K562 (cell line): ENCODE measurements around the gene GATB. TPM values are rescaled to one million over a fixed set of nuclear protein-coding genes. Genes with fewer than 3 reads are reported as not detected.

Source experiments
- ATAC-seq: fragments of 200-7000 bp; cut with Tn5 transposase; 3 replicates; pipeline ENCODE4 v1.9.1; 2020; ENCODE audit warnings: moderate library complexity
- BruUV-seq: library from RNA; stranded (reverse); fragments of 400-500 nt; replicated peaks from 2 replicates; lab custom pipeline; 2021; lab: Mats Ljungman, UMichigan
- CTCF ChIA-PET: fragments of 300-600 bp; formaldehyde crosslinking; extraction: SDS; loops from one replicate; lab custom pipeline; 2021; ENCODE audit warnings: low intra/inter-chr PET ratio; lab: Yijun Ruan, JAX
- POLR2A ChIA-PET: fragments of 300-600, 350-650 bp; sonication (Branson Sonifier 250); formaldehyde crosslinking; extraction: SDS; loops from one replicate; lab custom pipeline; 2021; ENCODE audit warnings: antibody characterized with exemption, inconsistent platforms; lab: Yijun Ruan, JAX
- DNase-seq, 4 experiments: peaks; one replicate each; pipeline versions ENCODE4 v3.0.0 to v3.0.0-alpha.2; 2011 to 2018; ENCODE audit warnings: low spot score in 3 of 4, mixed read lengths in 3 of 4; ENCODE audit errors: extremely low read depth in 1 of 4
- FAIRE-seq: peaks from 2 replicates; lab custom pipeline; 2011; peaks lifted over from hg19 to GRCh38; lab: Jason Lieb, UNC
- H2AFZ ChIP-seq: 2 replicates; pipeline ENCODE4 v1.6.0; 2011; ENCODE audit warnings: low read depth, low read length, control low read depth, inconsistent platforms
- H3K27ac ChIP-seq: fragments of 200-600 bp; 3 replicates; pipeline ENCODE4 v1.8.0; 2011; ENCODE audit warnings: low read depth, mild to moderate bottlenecking, control low read depth, inconsistent platforms, low read length, moderate library complexity, mixed read lengths; ENCODE audit errors: extremely low read depth
- H3K27me3 ChIP-seq, 2 experiments: fragments of 300-600 bp in 1 of 2; 2 replicates in 1 of 2; 3 replicates in 1 of 2; pipeline versions ENCODE4 v1.6.0 to v1.8.0; 2011; ENCODE audit warnings: inconsistent platforms in 2 of 2, low read length in 2 of 2, mild to moderate bottlenecking in 1 of 2, mixed read lengths in 1 of 2, moderate library complexity in 1 of 2; ENCODE audit not compliant: control insufficient read depth in 2 of 2, insufficient read depth in 2 of 2
- H3K36me3 ChIP-seq: fragments of 300-600 bp; 3 replicates; pipeline ENCODE4 v1.8.0; 2011; ENCODE audit warnings: mild to moderate bottlenecking, low read length, inconsistent platforms; ENCODE audit not compliant: control insufficient read depth, insufficient read depth
- H3K4me1 ChIP-seq, 2 experiments: fragments of 200-600 bp in 1 of 2; replicated peaks in 1 of 2; 2 replicates in 1 of 2; 3 replicates in 1 of 2; pipeline versions ENCODE4 v1.5.1 to v1.8.0; 2011; ENCODE audit warnings: inconsistent platforms in 2 of 2, low read length in 2 of 2, mild to moderate bottlenecking in 1 of 2, mixed read lengths in 1 of 2, moderate library complexity in 1 of 2; ENCODE audit not compliant: control insufficient read depth in 2 of 2, insufficient read depth in 2 of 2
- H3K4me2 ChIP-seq: 2 replicates; pipeline ENCODE4 v1.6.1; 2011; ENCODE audit warnings: low read length, control low read depth, inconsistent platforms, mixed read lengths; ENCODE audit not compliant: insufficient read depth
- H3K4me3 ChIP-seq: fragments of 200-600 bp; sonication (generic), shearing (Covaris generic); 2 replicates; pipeline ENCODE4 v1.5.1; 2016; ENCODE audit warnings: control low read depth, inconsistent platforms
- H3K79me2 ChIP-seq: fragments of 200-600 bp; 3 replicates; pipeline ENCODE4 v1.8.0; 2011; ENCODE audit warnings: low read length, inconsistent platforms; ENCODE audit not compliant: control insufficient read depth, insufficient read depth
- H3K9ac ChIP-seq, 2 experiments: 2 replicates each; pipeline versions ENCODE4 v1.6.0 to v1.6.1; 2011; ENCODE audit warnings: low read depth in 2 of 2, low read length in 2 of 2, control low read depth in 1 of 2, inconsistent platforms in 1 of 2, mild to moderate bottlenecking in 1 of 2, mixed read lengths in 1 of 2; ENCODE audit not compliant: insufficient read depth in 1 of 2
- H3K9me1 ChIP-seq: one replicate; pipeline ENCODE4 v1.6.0; 2011; ENCODE audit warnings: inconsistent platforms, mild to moderate bottlenecking, low read length, moderate library complexity; ENCODE audit not compliant: control insufficient read depth, insufficient read depth
- H3K9me3 ChIP-seq: replicated peaks from 2 replicates; pipeline ENCODE4 v1.5.1; 2011; ENCODE audit warnings: low read depth, low read length, inconsistent platforms; ENCODE audit not compliant: control insufficient read depth, insufficient read depth
- H4K20me1 ChIP-seq: replicated peaks from 2 replicates; pipeline ENCODE4 v1.6.1; 2011; ENCODE audit warnings: low read length, inconsistent platforms, mixed read lengths; ENCODE audit not compliant: control insufficient read depth, insufficient read depth
- DEAF1 ChIP-seq: fragments of 450-650 bp; formaldehyde crosslinking; IDR thresholded peaks from 2 replicates; pipeline ENCODE4 v1.4.0; 2020; ENCODE audit warnings: mild to moderate bottlenecking, moderate library complexity
- E4F1 ChIP-seq: fragments of 250-450 bp; sonication (Bioruptor Pico); IDR thresholded peaks from 2 replicates; pipeline ENCODE4 v1.5.0; 2021; ENCODE audit warnings: mild to moderate bottlenecking, borderline replicate concordance
- EGR1 ChIP-seq: fragments of 450-650 bp; conservative IDR thresholded peaks from 2 replicates; pipeline ENCODE4 v1.6.1; 2017; ENCODE audit warnings: mild to moderate bottlenecking
- JUND ChIP-seq, 2 experiments: IDR thresholded peaks; 2 replicates in 1 of 2; 3 replicates in 1 of 2; pipeline ENCODE4 v1.6.1; 2011; ENCODE audit warnings: borderline replicate concordance in 2 of 2, low read depth in 2 of 2, low read length in 2 of 2, improper control_type of control experiment in 1 of 2, missing biosample characterization in 1 of 2, missing genetic modification characterization in 1 of 2, missing genetic modification reagents in 1 of 2
- MAFF ChIP-seq: IDR thresholded peaks from 2 replicates; pipeline ENCODE4 v1.6.1; 2012; ENCODE audit warnings: low read length, improper control_type of control experiment
- MAFK ChIP-seq: IDR thresholded peaks from 2 replicates; pipeline ENCODE4 v1.6.1; 2011; ENCODE audit warnings: low read length, improper control_type of control experiment
- MEIS2 ChIP-seq: fragments of 450-650 bp; IDR thresholded peaks from 2 replicates; pipeline ENCODE4 v1.6.1; 2014; ENCODE audit warnings: mild to moderate bottlenecking; ENCODE audit not compliant: partially characterized antibody
- NFE2 ChIP-seq: IDR thresholded peaks from 2 replicates; pipeline ENCODE4 v1.6.1; 2014; ENCODE audit warnings: antibody characterized with exemption, low read depth
- PBX2 ChIP-seq, 2 experiments: IDR thresholded peaks in 1 of 2; conservative IDR thresholded peaks in 1 of 2; 2 replicates each; pipeline ENCODE4 v1.6.1; 2016; ENCODE audit warnings: low read depth in 2 of 2, mild to moderate bottlenecking in 1 of 2, missing compliant biosample characterization in 1 of 2, missing genetic modification characterization in 1 of 2, moderate library complexity in 1 of 2
- PKNOX1 ChIP-seq: fragments of 450-650 bp; IDR thresholded peaks from 2 replicates; pipeline ENCODE4 v1.6.1; 2016
- U2AF1 ChIP-seq: fragments of 200-400 bp; formaldehyde crosslinking; optimal IDR thresholded peaks from 2 replicates; pipeline ENCODE3; 2017; ENCODE audit warnings: mild to moderate bottlenecking, low read depth, low read length, moderate library complexity
- WGBS: fragments of 100-300 bp; shearing (Covaris generic); methylation state at CpG from one replicate; pipeline ENCODE4 v1.1.6; 2016; ENCODE audit warnings: low coverage, mixed read lengths; ENCODE audit not compliant: insufficient coverage; ENCODE audit errors: missing lambda C conversion rate; 5-methylcytosine and 5-hydroxymethylcytosine counted together
- in situ Hi-C: fragments of 300-500 bp; cut with MboI; formaldehyde crosslinking; loops from 4 replicates; pipeline ENCODE4 v1.15.0; 2018; ENCODE audit warnings: inconsistent platforms, mixed read lengths
- intact Hi-C: fragments of 100-400 bp; cut with micrococcal nuclease; formaldehyde crosslinking; loops from 2 replicates; pipeline ENCODE4 v1.14.2; 2022
- polyA plus RNA-seq, 8 experiments: library from polyadenylated mRNA; depleted of rRNA in 4 of 8; stranded (reverse) in 5 of 8; unstranded in 3 of 8; fragments of >200 nt; fragmentation: Nextera tagmentation in 2 of 8; fragmentation: Illumina TruSeq in 1 of 8; extraction: Ambion mirVana in 2 of 8; extraction: Trizol in 1 of 8; gene quantifications; 2 replicates each; pipeline versions ENCODE4 v1.2.1 to v1.2.3, GENCODE V29; 2011 to 2014; ENCODE audit warnings: inconsistent platforms in 1 of 8, missing spikeins in 1 of 8
- total RNA-seq, 7 experiments: library from RNA; depleted of rRNA in 6 of 7; stranded (reverse); fragments of >200 nt in 6 of 7; fragmentation: Illumina TruSeq in 2 of 7; extraction: Trizol in 2 of 7; gene quantifications; 2 replicates each; pipeline versions ENCODE4 v1.2.1 to v1.2.3, GENCODE V29; 2011 to 2021; ENCODE audit warnings: low replicate concordance in 1 of 7

Gene GATB
- total and polyA plus RNA-seq, 9 of the 15 experiments (the other 6 are each of a cell fraction or from before 2014, with no cell fraction given) = 15.3 to 31.8 (median 26.2) TPM

- no peak overlapping the region for H3K4me2 ChIP-seq
- CTCF ChIA-PET = no interaction called here
- POLR2A ChIA-PET = interaction anchor here (0.7 to 1.5 kb wide), 2 partner anchors 14 to 55 kb away, joined by 3 to 4 read pairs; no protein-coding TSS in a partner anchor
- no peaks in the 10 kb centered on the region for H3K79me2 ChIP-seq
- H2AFZ ChIP-seq = no peak overlapping the region
- peak; percentile 64 for ATAC-seq
- FAIRE-seq = no peak
- H3K36me3 ChIP-seq = no peaks in the 10 kb centered on the region
- H3K9ac ChIP-seq = no peak overlapping the region; a peak in 1 of 4 replicates
- intact Hi-C loops (no loop called here), in situ Hi-C loops (no loop called here)
- DNase-seq = peak in 1 of 4 experiments; percentile 27
- 42% methylated on average over 11 of the region's 12 CpGs for WGBS
- H3K4me3 ChIP-seq = no peak overlapping the region
- BruUV-seq = no TSS peak
- no peaks in the 10 kb centered on the region for H3K9me3 ChIP-seq
- H3K27me3 ChIP-seq = no peaks in the 10 kb centered on the region
- peaks cover 9 to 10% of the 10 kb centered on the region in 2 experiments for H3K4me1 ChIP-seq
- H3K9me1 ChIP-seq = no peaks in the 10 kb centered on the region
- no peak overlapping the region for H3K27ac ChIP-seq
- no peaks in the 10 kb centered on the region for H4K20me1 ChIP-seq
- TF ChIP-seq PBX2 (CRISPR knock-in tag; IDR thresholded peaks at IDR 0.05; ENCODE audit: low read depth) = no peak
- peak; percentile 51 for TF ChIP-seq PBX2 (tag; conservative IDR thresholded peaks at IDR 0.05; ENCODE audit: low read depth)
- TF ChIP-seq MAFK = peak; percentile 31; the same call in 1 of the 2 replicates
- no peak for TF ChIP-seq JUND (IDR thresholded peaks at IDR 0.05; ENCODE audit: borderline replicate concordance, low read depth, low read length)
- peak; percentile 30; the same call in 1 of the 3 replicates for TF ChIP-seq JUND (tag; IDR thresholded peaks at IDR 0.05; ENCODE audit: borderline replicate concordance, low read depth, low read length)
- peak; percentile 68 for TF ChIP-seq NFE2
- TF ChIP-seq DEAF1 = no peak
- peak; percentile 81 for TF ChIP-seq MEIS2
- no peak for TF ChIP-seq E4F1
- TF ChIP-seq U2AF1 = no peak
- TF ChIP-seq MAFF = peak; percentile 27; the same call in 1 of the 2 replicates
- 0 out of 2 replicates have a peak, but pooled peaks have one; percentile 10 for TF ChIP-seq EGR1
- 0 out of 2 replicates have a peak, but pooled peaks have one; percentile 12 for TF ChIP-seq PKNOX1
Observed at GRCh38 chr4:151729731-151730559, 30.9 kb downstream of the GATB start.
